Thymus (tissue), 11 donors: ENCODE measurements around the gene STX1A. TPM values are rescaled to one million over a fixed set of nuclear protein-coding genes. Genes with fewer than 3 reads are reported as not detected.
"Not testable (repeated sequence)": the region's sequence is repeated elsewhere in the genome, so short reads cannot be mapped to it uniquely, and the experiment has no call there.

Experiments used
- DNase-seq, 9 donors: peaks; one replicate each; pipeline ENCODE4 v3.0.0-alpha.2; 2013; ENCODE audit warnings: low spot score in 9 of 9, low read depth in 6 of 9, missing footprints in 1 of 9
- H3K27ac ChIP-seq, 2 donors: one replicate each; pipeline ENCODE4 v1.5.1; 2013; ENCODE audit warnings: control low read depth in 1 of 2, low read depth in 1 of 2, low read length in 1 of 2, mild to moderate bottlenecking in 1 of 2, moderate library complexity in 1 of 2
- H3K27me3 ChIP-seq, 2 donors: one replicate each; pipeline ENCODE4 v1.5.1; 2013; ENCODE audit warnings: low read length in 1 of 2; ENCODE audit not compliant: control insufficient read depth in 2 of 2, insufficient read depth in 1 of 2
- H3K36me3 ChIP-seq, 2 donors: one replicate each; pipeline ENCODE4 v1.5.1; 2013; ENCODE audit warnings: low read length in 1 of 2, mild to moderate bottlenecking in 1 of 2, moderate library complexity in 1 of 2; ENCODE audit not compliant: control insufficient read depth in 2 of 2, insufficient read depth in 2 of 2
- H3K4me1 ChIP-seq, 2 donors: one replicate each; pipeline ENCODE4 v1.5.1; 2013; ENCODE audit warnings: low read length in 2 of 2; ENCODE audit not compliant: control insufficient read depth in 2 of 2, insufficient read depth in 2 of 2
- H3K4me3 ChIP-seq, 2 donors: one replicate each; pipeline ENCODE4 v1.5.1; 2013; ENCODE audit warnings: low read length in 2 of 2, control low read depth in 1 of 2, mild to moderate bottlenecking in 1 of 2
- H3K9me3 ChIP-seq, 2 donors: one replicate each; pipeline ENCODE4 v1.5.1; 2013; ENCODE audit warnings: low read length in 1 of 2, mild to moderate bottlenecking in 1 of 2; ENCODE audit not compliant: control insufficient read depth in 2 of 2, insufficient read depth in 1 of 2
- WGBS: extraction: QIAGEN DNeasy Blood & Tissue Kit; methylation state at CpG from one replicate; pipeline ENCODE4 v1.1.7; 2013; 5-methylcytosine and 5-hydroxymethylcytosine counted together
- polyA plus RNA-seq: library from polyadenylated mRNA; stranded (reverse); fragments of 200-250 nt; gene quantifications from one replicate; pipeline ENCODE4 v1.2.3, GENCODE V29; 2013
- total RNA-seq: library from RNA; stranded (reverse); fragments of 120-200 nt; gene quantifications from one replicate; pipeline ENCODE4 v1.2.4, GENCODE V29; 2013
- donor health status: healthy.

The STX1A gene
- total and polyA plus RNA-seq, 2 donors = 2.2 to 5.4 TPM

- H3K27ac ChIP-seq, H3K4me1 ChIP-seq, H3K4me3 ChIP-seq, H3K9me3 ChIP-seq, DNase-seq, H3K36me3 ChIP-seq: not testable (repeated sequence)
- 91% methylated on average over 4 of the region's 4 CpGs for WGBS
- H3K27me3 ChIP-seq = peaks cover 0 to 17% of the 10 kb centered on the region in 2 donors
Measured at GRCh38 chr7:73655309-73655708, 64.2 kb downstream of the STX1A start.

- H3K4me1 ChIP-seq = peaks cover 0 to 2% of the 10 kb centered on the region in 2 donors
- no peak overlapping the region for H3K4me3 ChIP-seq
- no peaks in the 10 kb centered on the region for H3K36me3 ChIP-seq
- no peak overlapping the region for H3K27ac ChIP-seq
- WGBS = 90% methylated on average over 11 of the region's 11 CpGs
- no peaks in the 10 kb centered on the region for H3K9me3 ChIP-seq
- H3K27me3 ChIP-seq = peaks cover 9 to 45% of the 10 kb centered on the region in 2 donors
- no peak for DNase-seq
Measured at GRCh38 chr7:73652541-73652949, 66.9 kb downstream of the STX1A start.

- WGBS = 65% methylated on average over 5 of the region's 5 CpGs
- peaks cover 18 to 65% of the 10 kb centered on the region in 2 donors for H3K27me3 ChIP-seq
- no peak for DNase-seq
Measured at GRCh38 chr7:73650524-73650923, 68.9 kb downstream of the STX1A start.

GRCh38 chr7:73649576-73649975 is 69.9 kb downstream of the STX1A start:
- peaks cover 18 to 74% of the 10 kb centered on the region in 2 donors for H3K27me3 ChIP-seq
- no peaks in the 10 kb centered on the region for H3K9me3 ChIP-seq
- H3K36me3 ChIP-seq = no peaks in the 10 kb centered on the region
- 33% methylated on average over 9 of the region's 9 CpGs for WGBS
- H3K4me1 ChIP-seq = peaks cover 0 to 2% of the 10 kb centered on the region in 2 donors
- no peak overlapping the region for H3K4me3 ChIP-seq
- no peak for DNase-seq
- H3K27ac ChIP-seq = no peak overlapping the region

More at GRCh38 chr7:73650524-73650923, 68.9 kb downstream of the STX1A start:
- Histone ChIP-seq H3K4me1 (peaks cover 0 to 2% of the 10 kb centered on the region in 2 donors), H3K9me3 (no peaks in the 10 kb centered on the region), H3K36me3 (no peaks in the 10 kb centered on the region), H3K4me3 (no peak overlapping the region), H3K27ac (no peak overlapping the region)

Other genes with a start within 250 kb of the STX1A start
- gene BAZ1B, start 197.4 kb downstream of the STX1A start, total RNA-seq = 50.1 TPM
- gene BAZ1B, start 197.4 kb downstream of the STX1A start, polyA plus RNA-seq = 18.7 TPM
- 13.3 TPM for gene BCL7B, start 162.0 kb downstream of the STX1A start, total RNA-seq
- gene BCL7B, start 162.0 kb downstream of the STX1A start, polyA plus RNA-seq = 54.9 TPM
- gene TBL2, start 141.1 kb downstream of the STX1A start, total RNA-seq = 18.2 TPM
- 16.1 TPM for gene TBL2, start 141.1 kb downstream of the STX1A start, polyA plus RNA-seq
- 0.05 TPM for gene MLXIPL, start 95.1 kb downstream of the STX1A start, total RNA-seq
- 25.3 TPM for gene MLXIPL, start 95.1 kb downstream of the STX1A start, polyA plus RNA-seq
- 1.2 TPM for gene VPS37D, start 51.8 kb downstream of the STX1A start, total RNA-seq
- 2.7 TPM for gene VPS37D, start 51.8 kb downstream of the STX1A start, polyA plus RNA-seq
- 3.7 TPM for gene DNAJC30, start 36.2 kb downstream of the STX1A start, total RNA-seq
- 8.0 TPM for gene DNAJC30, start 36.2 kb downstream of the STX1A start, polyA plus RNA-seq
- gene BUD23, start 36.1 kb downstream of the STX1A start, total RNA-seq = 43.4 TPM
- 71.0 TPM for gene BUD23, start 36.1 kb downstream of the STX1A start, polyA plus RNA-seq
- 10.2 TPM for gene ABHD11, start 19.1 kb upstream of the STX1A start, total RNA-seq
- gene ABHD11, start 19.1 kb upstream of the STX1A start, polyA plus RNA-seq = 22.8 TPM
- gene CLDN3, start 50.6 kb upstream of the STX1A start, total RNA-seq = 6.0 TPM
- gene CLDN3, start 50.6 kb upstream of the STX1A start, polyA plus RNA-seq = 20.9 TPM
- 13.4 TPM for gene CLDN4, start 111.3 kb upstream of the STX1A start, total RNA-seq
- gene CLDN4, start 111.3 kb upstream of the STX1A start, polyA plus RNA-seq = 38.4 TPM
- 2.2 TPM for gene METTL27, start 122.8 kb upstream of the STX1A start, total RNA-seq
- 1.3 TPM for gene METTL27, start 122.8 kb upstream of the STX1A start, polyA plus RNA-seq
- gene TMEM270, start 141.5 kb upstream of the STX1A start, total RNA-seq = 0.09 TPM
- gene TMEM270, start 141.5 kb upstream of the STX1A start, polyA plus RNA-seq = 0.46 TPM